B cell (primary cell): ENCODE results near the gene EBF3. TPM values are rescaled to one million over a fixed set of nuclear protein-coding genes. Genes with fewer than 3 reads are reported as not detected.

Experiments used
- ATAC-seq: fragments of 200-7000 bp; cut with Tn5 transposase; one replicate; pipeline ENCODE4 v1.10.0; 2021; ENCODE audit warnings: low read depth, mild to moderate bottlenecking, moderate number of reproducible peaks, moderate library complexity
- CTCF ChIA-PET: fragments of 350-600 bp; sonication (Branson Sonifier 250); formaldehyde crosslinking; loops from one replicate; lab custom pipeline; 2021; ENCODE audit warnings: antibody characterized with exemption, inconsistent platforms; lab: Charles Lee
- POLR2A ChIA-PET: fragments of 350-600 bp; sonication (Branson Sonifier 250); formaldehyde crosslinking; loops from one replicate; lab custom pipeline; 2021; ENCODE audit warnings: antibody characterized with exemption; lab: Charles Lee
- DNase-seq: peaks from one replicate; pipeline ENCODE4 v3.0.0; 2013
- H2AFZ ChIP-seq: 2 replicates; pipeline ENCODE4 v1.6.1; 2012; ENCODE audit warnings: mild to moderate bottlenecking, low read depth, low read length; ENCODE audit not compliant: insufficient read depth, poor library complexity, severe bottlenecking
- H3K27ac ChIP-seq, 2 donors: 1 replicate in 1 of 2; 2 replicates in 1 of 2; pipeline ENCODE4 v1.5.1; 2012 to 2013; ENCODE audit warnings: low read length in 2 of 2, mild to moderate bottlenecking in 2 of 2, moderate library complexity in 1 of 2
- H3K27me3 ChIP-seq, 4 experiments: fragments of 200-600 bp in 1 of 4; sonication (generic) in 1 of 4; replicated peaks in 1 of 4; 1 replicate in 2 of 4; 2 replicates in 2 of 4; pipeline versions ENCODE4 v1.6.1 to v1.7.0; 2013 to 2016; ENCODE audit warnings: low read length in 3 of 4, mild to moderate bottlenecking in 2 of 4, mixed read lengths in 1 of 4, moderate library complexity in 1 of 4; ENCODE audit not compliant: insufficient read depth in 4 of 4, control insufficient read depth in 3 of 4; ENCODE audit errors: control extremely low read depth in 1 of 4
- H3K36me3 ChIP-seq, 2 experiments: replicated peaks in 1 of 2; 1 replicate in 1 of 2; 2 replicates in 1 of 2; pipeline versions ENCODE4 v1.6.1 to v1.7.1; 2013; ENCODE audit warnings: low read length in 1 of 2; ENCODE audit not compliant: insufficient read depth in 2 of 2, control insufficient read depth in 1 of 2; ENCODE audit errors: control extremely low read depth in 1 of 2, extremely low read depth in 1 of 2
- H3K4me1 ChIP-seq, 2 donors: fragments of 200-600 bp in 1 of 2; sonication (generic) in 1 of 2; 1 replicate in 1 of 2; 2 replicates in 1 of 2; pipeline versions ENCODE4 v1.5.1 to v1.6.1; 2013 to 2017; ENCODE audit warnings: low read length in 2 of 2; ENCODE audit not compliant: control insufficient read depth in 2 of 2, insufficient read depth in 2 of 2
- H3K4me2 ChIP-seq: replicated peaks from 2 replicates; pipeline ENCODE3; 2012; ENCODE audit warnings: mild to moderate bottlenecking, low read depth, low read length; ENCODE audit not compliant: poor library complexity, severe bottlenecking
- H3K4me3 ChIP-seq, 5 experiments: fragments of 200-600 bp in 1 of 5; sonication (generic) in 1 of 5; 1 replicate in 3 of 5; 2 replicates in 2 of 5; pipeline versions ENCODE4 v1.5.1 to v1.7.0; 2011 to 2016; ENCODE audit warnings: low read length in 4 of 5, mild to moderate bottlenecking in 4 of 5, low read depth in 2 of 5, control low read depth in 1 of 5, moderate library complexity in 1 of 5; ENCODE audit not compliant: insufficient read depth in 1 of 5; ENCODE audit errors: control extremely low read depth in 1 of 5, extremely low read depth in 1 of 5
- H3K79me2 ChIP-seq: fragments of 200-600 bp; sonication (generic); one replicate; pipeline ENCODE4 v1.6.0; 2016; ENCODE audit warnings: low read length; ENCODE audit not compliant: control insufficient read depth, insufficient read depth
- H3K9ac ChIP-seq: fragments of 200-600 bp; sonication (generic); 2 replicates; pipeline ENCODE4 v1.6.1; 2017; ENCODE audit warnings: mild to moderate bottlenecking, low read length, moderate library complexity
- H3K9me3 ChIP-seq, 3 donors: one replicate each; pipeline versions ENCODE4 v1.6.1 to v1.7.1; 2013; ENCODE audit warnings: low read length in 2 of 3; ENCODE audit not compliant: control insufficient read depth in 2 of 3, insufficient read depth in 1 of 3; ENCODE audit errors: control extremely low read depth in 1 of 3
- H4K20me1 ChIP-seq: 2 replicates; pipeline ENCODE4 v1.6.0; 2012; ENCODE audit warnings: mild to moderate bottlenecking, low read length; ENCODE audit not compliant: insufficient read depth, control insufficient read depth, poor library complexity, severe bottlenecking
- H3K27ac Mint-ChIP-seq: one replicate; pipeline ENCODE4 v1.8.0; 2021; ENCODE audit warnings: mixed read lengths
- H3K27me3 Mint-ChIP-seq: one replicate; pipeline ENCODE4 v1.8.0; 2021; ENCODE audit warnings: mixed read lengths
- H3K4me1 Mint-ChIP-seq: one replicate; pipeline ENCODE4 v1.8.0; 2021; ENCODE audit warnings: mixed read lengths
- H3K4me3 Mint-ChIP-seq: one replicate; pipeline ENCODE4 v1.8.0; 2021; ENCODE audit warnings: mixed read lengths
- H3K9me3 Mint-ChIP-seq: one replicate; pipeline ENCODE4 v1.8.0; 2022; ENCODE audit warnings: mixed read lengths; ENCODE audit not compliant: insufficient read depth
- CTCF ChIP-seq: fragments of 200-600 bp; IDR thresholded peaks from one replicate; pipeline ENCODE4 v1.8.0; 2022; ENCODE audit warnings: antibody characterized with exemption, mild to moderate bottlenecking
- EZH2 ChIP-seq: IDR thresholded peaks from 2 replicates; pipeline ENCODE4 v1.6.1; 2012; ENCODE audit warnings: borderline replicate concordance, low read depth, mild to moderate bottlenecking, moderate library complexity, low read length; ENCODE audit not compliant: insufficient read depth, poor library complexity, severe bottlenecking
- WGBS: methylation state at CpG from one replicate; pipeline ENCODE4 v1.1.5; 2013; ENCODE audit warnings: missing lambda C conversion rate; ENCODE audit not compliant: insufficient coverage; 5-methylcytosine and 5-hydroxymethylcytosine counted together
- intact Hi-C: fragments of 100-400 bp; cut with micrococcal nuclease; formaldehyde crosslinking; loops from one replicate; pipeline ENCODE4 v1.10.0; 2022
- polyA plus RNA-seq: library from polyadenylated mRNA; depleted of rRNA; stranded (reverse); fragments of >200 nt; gene quantifications from 2 replicates; pipeline ENCODE4 v1.2.3, GENCODE V29; 2012
- total RNA-seq, 2 donors: library from RNA; stranded (reverse); fragments of 120-200 nt in 1 of 2; gene quantifications; 1 replicate in 1 of 2; 2 replicates in 1 of 2; pipeline versions ENCODE4 v1.2.3 to v1.2.4, GENCODE V29; 2013 to 2022

The EBF3 gene
- total and polyA plus RNA-seq, 2 donors (not counting 1 experiment from before 2014, with no cell fraction given) = not detected

GRCh38 chr10:129960481-129961156 is 3.5 kb downstream of the EBF3 start:
- ChIA-PET CTCF (no interaction called here), POLR2A (no interaction called here)
- H3K36me3 ChIP-seq = no peaks in the 10 kb centered on the region
- DNase-seq (peak; percentile 9), ATAC-seq (no peak)
- peaks cover 30 to 48% of the 10 kb centered on the region in 2 donors for H3K4me1 ChIP-seq
- H3K9ac ChIP-seq = no peak overlapping the region
- H3K4me2 ChIP-seq = no peak overlapping the region
- H2AFZ ChIP-seq = no peak overlapping the region
- H3K27ac Mint-ChIP-seq = no peak overlapping the region
- peaks cover 5 to 77% (median 62%) of the 10 kb centered on the region in 4 experiments for H3K27me3 ChIP-seq
- peaks cover 3% of the 10 kb centered on the region for H3K9me3 Mint-ChIP-seq
- 0% methylated on average over 2 of the region's 14 CpGs for WGBS
- no peak overlapping the region for H3K4me3 ChIP-seq
- no peaks in the 10 kb centered on the region for H3K79me2 ChIP-seq
- H3K27ac ChIP-seq = no peak overlapping the region
- H3K9me3 ChIP-seq = peaks cover 0 to 41% (median 5%) of the 10 kb centered on the region in 3 donors
- peak overlapping the region; percentile 29 for H3K4me3 Mint-ChIP-seq
- H3K4me1 Mint-ChIP-seq = peaks cover 22% of the 10 kb centered on the region
- H4K20me1 ChIP-seq = no peaks in the 10 kb centered on the region
- H3K27me3 Mint-ChIP-seq = peaks cover 56% of the 10 kb centered on the region
- intact Hi-C loops = no loop called here
- TF ChIP-seq EZH2 = no peak
- no peak for TF ChIP-seq CTCF
